Measurements from ENCODE around the gene CIB4.

The CIB4 gene

DNA sequence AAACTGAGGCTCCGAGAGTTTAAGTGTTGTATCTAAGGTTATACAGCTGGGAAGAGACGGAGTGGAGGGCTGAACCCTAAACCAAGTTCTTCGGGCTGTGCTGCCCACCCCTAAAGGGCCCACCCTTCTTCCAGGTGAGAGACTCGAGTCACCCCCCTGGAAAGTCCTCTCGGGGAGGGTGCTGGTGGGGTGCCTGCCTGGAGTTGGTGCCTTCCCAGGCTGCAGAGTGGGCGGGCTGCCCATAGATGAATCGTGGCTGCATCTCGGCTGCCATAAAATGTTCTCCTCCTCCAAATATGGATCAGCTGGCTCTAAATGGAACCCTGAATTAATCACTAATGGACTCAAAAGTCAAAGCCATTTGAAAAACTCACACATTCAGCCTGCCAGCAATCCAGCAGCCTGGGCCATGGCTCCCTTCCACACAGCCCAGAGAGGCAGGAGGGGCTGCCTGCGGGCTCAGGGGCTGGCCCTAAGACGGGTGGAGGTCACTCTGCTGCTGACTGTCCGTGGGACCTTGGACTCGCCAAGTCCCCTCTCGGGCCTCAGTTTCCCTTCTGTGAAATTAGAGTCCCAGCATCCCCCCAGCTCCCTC, 7.7 kb downstream of the CIB4 start:
- in situ Hi-C loops (cut with HindIII; ENCODE audit: low pct_unique_long_range_greater_than_20kb, low sequenced_read_pairs), result no loop called here
- no peak for TF ChIP-seq JUND (IDR thresholded peaks at IDR 0.05; ENCODE audit: low read depth)
- no peak for DNase-seq (ENCODE audit: low read depth in 1 of 2, low spot score in 1 of 2)

DNA sequence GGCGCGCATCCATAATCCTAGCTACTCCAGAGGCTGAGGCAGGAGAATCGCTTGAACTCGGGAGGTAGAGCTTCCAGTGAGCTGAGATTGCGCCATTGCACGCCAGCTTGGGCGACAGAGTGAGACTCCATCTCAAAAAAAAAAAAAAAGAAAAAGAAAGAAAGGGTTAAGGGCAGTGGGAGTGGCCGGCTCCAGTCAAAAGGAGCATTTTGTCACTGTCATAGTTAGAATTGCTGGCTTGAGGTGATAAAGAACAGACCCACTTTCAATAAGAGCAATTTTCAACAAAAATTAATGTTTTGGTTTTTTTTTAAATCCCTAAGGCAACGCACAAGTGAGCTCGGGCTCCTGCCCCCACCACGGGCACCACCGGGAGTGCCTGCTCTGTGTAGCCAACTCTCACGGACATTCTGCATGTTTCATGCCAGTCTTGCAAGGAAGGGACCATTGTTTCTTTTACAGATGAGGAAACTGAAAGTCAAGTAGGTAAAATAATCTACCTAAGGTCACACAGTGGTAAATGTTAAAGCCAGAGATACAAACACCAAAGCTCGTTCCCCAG, 8.5 kb downstream of the CIB4 start:
- in situ Hi-C loops (cut with HindIII; ENCODE audit: low pct_unique_long_range_greater_than_20kb, low sequenced_read_pairs), result no loop called here
- no peak for DNase-seq (ENCODE audit: low read depth in 1 of 2, low spot score in 1 of 2)
- TF ChIP-seq JUND (IDR thresholded peaks at IDR 0.05; ENCODE audit: low read depth), result no peak

DNA sequence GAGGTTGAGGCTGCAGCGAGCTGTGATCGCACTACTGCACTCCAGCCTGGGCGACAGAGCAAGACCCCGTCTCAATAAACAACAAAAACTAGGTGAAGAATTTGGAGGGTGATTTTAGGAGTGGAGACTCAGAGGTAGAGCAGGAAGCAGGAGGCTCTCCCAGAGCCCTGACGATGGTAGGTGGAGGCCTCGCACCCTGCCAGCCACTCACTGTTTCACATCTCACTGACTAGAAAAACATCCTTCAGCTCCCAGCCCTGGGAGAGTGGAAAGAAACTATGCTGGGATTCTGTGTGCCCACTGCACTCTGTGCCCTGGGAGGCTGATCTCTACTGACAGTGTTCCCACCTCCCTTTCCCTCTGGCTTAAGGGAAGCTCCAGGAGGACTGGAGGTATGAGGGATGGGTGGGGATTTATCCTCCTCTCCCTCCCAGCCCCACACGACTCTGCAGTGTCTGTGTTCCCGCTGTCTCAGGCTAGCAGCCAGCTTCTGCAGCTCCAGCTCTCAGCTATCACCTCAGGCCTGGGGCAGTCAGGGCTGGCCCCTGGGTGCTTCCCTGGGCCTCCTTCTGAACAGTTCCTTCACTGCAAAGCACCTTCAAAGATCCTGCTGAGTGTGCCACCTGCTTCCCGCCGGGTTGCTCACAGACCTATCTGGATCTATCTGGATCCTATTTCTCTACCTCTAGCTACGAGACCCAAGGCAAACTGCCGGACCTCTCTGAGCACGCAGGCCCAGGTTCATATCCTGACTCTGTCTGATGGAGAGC, 9.6 kb downstream of the CIB4 start:
- no peak for TF ChIP-seq JUND (IDR thresholded peaks at IDR 0.05; ENCODE audit: low read depth)
- DNase-seq (ENCODE audit: low read depth in 1 of 2, low spot score in 1 of 2), result no peak
- in situ Hi-C loops (cut with HindIII; ENCODE audit: low pct_unique_long_range_greater_than_20kb, low sequenced_read_pairs), result no loop called here

DNA sequence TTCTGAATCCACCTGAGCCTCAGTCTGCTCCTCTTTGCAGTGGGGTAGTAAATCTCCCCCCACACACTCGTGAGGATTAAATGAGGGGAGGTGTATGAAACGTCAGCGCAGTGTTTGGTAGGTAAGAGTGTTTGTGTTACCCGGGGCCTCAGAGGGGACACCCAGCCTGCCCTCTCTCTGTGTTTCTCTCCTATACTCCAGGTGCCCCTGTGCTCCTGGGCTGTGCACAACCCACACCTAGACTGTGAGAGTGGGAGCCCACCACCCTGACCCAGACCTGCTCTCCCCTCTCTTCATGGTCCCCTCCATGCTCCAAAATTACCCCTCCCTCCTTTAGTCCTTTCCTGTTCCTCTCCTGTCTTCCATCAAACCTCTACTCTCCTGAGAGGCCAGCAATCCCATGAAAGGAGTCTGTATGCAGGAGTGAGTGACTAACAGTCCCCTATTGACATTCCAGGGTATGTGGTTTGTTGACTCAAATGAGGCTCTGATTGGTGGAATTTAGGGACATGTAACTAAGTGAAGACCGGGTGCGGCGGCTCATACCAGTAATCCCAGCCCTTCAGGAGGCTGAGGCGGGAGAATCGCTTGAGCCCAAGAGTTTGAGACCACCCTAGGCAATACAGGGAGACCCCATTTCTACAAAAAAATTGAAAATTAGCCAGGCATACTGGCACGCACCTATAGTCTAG, 10.4 kb downstream of the CIB4 start:
- in situ Hi-C loops (cut with HindIII; ENCODE audit: low pct_unique_long_range_greater_than_20kb, low sequenced_read_pairs), result no loop called here
- no peak for TF ChIP-seq JUND (IDR thresholded peaks at IDR 0.05; ENCODE audit: low read depth)
- peak; percentile 71 to 89 for DNase-seq (ENCODE audit: low read depth in 1 of 2, low spot score in 1 of 2)

DNA sequence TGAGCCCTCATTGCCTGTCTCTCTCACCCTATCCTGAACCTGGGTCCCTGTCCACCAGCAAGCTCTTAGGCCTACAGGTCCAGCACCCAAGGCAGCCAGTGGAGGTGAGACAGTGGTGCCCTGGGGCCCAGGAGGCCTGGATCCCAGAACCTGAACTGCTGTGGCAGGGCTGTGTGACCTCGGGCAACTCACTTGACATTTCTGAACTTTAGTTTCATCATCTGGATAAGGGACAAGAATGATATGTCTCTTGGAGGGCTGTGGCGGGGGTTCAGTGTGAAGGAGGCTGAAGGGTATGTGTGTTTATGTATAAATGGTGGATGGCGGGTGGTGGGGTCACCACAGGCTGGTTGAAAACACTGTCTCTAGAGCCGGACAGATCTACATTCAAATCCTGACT, 10.9 kb downstream of the CIB4 start:
- no peak for DNase-seq (ENCODE audit: low read depth in 1 of 2, low spot score in 1 of 2)
- in situ Hi-C loops (cut with HindIII; ENCODE audit: low pct_unique_long_range_greater_than_20kb, low sequenced_read_pairs), result no loop called here
- no peak for TF ChIP-seq JUND (IDR thresholded peaks at IDR 0.05; ENCODE audit: low read depth)

DNA sequence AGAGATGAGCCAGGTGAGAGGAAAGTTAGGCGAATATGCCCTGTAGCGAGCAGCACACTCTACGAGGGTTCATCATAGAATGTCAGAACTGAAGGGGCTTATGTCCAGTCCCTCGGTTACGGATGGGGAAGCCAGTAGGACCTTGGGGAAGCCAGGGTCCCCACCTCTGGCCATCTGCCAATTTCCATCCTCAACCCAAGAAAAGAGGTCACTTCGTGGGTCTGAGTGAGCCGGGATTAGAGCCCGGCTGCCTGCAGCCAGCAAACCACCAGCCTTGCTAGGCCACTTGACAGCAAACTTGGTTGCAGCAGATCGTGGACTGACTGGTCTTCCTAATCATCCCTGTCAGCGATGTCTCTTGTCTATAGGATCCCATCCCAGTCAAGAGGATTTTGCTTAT, 11.4 kb downstream of the CIB4 start:
- no peak for TF ChIP-seq JUND (IDR thresholded peaks at IDR 0.05; ENCODE audit: low read depth)
- no peak for DNase-seq (ENCODE audit: low read depth in 1 of 2, low spot score in 1 of 2)
- in situ Hi-C loops (cut with HindIII; ENCODE audit: low pct_unique_long_range_greater_than_20kb, low sequenced_read_pairs), result no loop called here

DNA sequence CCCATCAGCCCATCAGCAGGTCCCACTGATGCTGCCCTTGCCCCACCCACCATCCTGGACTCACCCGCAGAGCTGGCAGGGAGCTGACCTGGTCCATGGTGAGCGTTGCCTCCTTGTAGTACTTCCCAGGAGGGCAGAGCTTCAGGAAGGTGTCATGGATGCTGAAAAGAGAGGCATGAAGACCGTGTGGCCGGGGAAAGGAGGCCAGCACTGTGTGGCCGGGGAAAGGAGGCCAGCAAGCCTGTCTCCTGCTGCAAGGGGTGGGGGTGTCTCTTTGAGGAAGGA, 11.9 kb downstream of the CIB4 start:
- TF ChIP-seq JUND (IDR thresholded peaks at IDR 0.05; ENCODE audit: low read depth), result no peak
- in situ Hi-C loops (cut with HindIII; ENCODE audit: low pct_unique_long_range_greater_than_20kb, low sequenced_read_pairs), result no loop called here
- no peak for DNase-seq (ENCODE audit: low read depth in 1 of 2, low spot score in 1 of 2)

DNA sequence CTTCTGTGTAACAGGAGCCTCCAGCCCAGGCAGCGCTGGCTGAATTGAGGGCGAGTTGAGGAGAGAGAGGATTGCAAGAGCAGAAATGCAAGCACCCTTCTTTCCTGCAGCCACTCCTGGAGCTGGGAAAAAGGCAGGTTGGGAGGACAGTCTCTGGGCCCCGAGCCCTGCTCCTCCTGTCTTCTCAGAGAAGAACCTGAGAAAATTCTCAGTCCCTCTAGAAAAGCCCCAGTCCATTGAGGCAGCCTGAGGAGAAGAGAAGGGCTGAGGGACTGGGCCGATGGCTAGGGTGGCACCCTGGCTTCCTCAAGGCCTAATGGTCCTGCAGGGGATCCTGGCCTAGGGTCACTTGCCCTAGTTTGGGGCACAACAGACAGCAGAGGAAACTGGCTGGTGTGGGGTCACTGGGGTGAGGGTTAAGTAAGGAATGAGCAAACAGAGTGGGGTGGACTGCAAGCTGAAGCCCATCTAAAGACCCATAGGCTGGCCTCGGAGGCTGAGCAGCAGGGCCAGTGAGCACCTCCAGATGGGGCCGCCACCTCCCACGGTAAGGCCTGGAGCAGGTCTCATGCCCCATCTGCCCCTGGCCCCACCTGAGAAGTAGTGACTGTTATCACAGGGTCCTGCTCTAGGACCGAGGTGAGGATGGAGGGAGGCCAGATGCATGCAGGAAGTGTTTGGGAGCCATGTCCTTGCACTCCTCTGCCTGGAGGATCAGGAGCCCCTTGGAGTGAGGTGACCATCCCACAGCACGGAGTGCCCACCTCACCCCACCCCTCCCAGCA, 12.4 kb downstream of the CIB4 start:
- in situ Hi-C loops (cut with HindIII; ENCODE audit: low pct_unique_long_range_greater_than_20kb, low sequenced_read_pairs), result no loop called here

DNA sequence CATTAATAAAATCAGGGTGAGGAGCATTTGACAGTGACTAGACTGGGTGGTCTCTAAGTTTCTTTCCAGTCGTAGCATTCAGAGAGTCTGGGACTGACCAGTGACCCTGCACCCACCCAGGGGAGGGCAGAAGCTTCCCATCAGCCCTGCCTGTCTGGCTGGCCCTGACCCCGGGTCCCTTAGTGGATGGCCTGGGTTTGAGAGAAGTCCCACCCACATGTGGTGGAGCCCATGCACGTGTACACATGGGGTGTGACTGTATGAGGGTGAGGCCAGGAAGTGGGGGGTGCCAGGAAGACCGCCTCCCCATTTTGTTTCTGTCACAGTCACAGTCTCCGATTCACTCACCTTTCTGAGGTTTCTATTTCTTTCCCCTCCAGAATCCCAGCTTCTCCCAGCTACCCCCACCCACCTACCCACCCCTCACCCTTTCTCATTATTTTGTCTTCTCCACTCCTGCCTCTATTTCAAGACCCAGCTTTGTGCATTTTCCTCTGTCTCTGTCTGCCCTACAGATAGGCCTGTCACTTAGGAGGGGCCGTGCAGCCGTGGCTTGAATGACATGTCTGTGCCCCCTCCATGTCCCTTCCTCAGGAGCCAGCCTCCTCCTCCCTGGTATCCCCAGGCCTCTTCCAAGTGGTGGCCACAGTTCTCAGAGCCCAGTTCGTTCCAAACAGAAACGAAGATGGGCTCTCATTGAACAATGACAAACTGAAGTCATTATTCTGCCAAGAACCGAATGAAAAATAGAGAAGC, 13.6 kb downstream of the CIB4 start:
- in situ Hi-C loops (cut with HindIII; ENCODE audit: low pct_unique_long_range_greater_than_20kb, low sequenced_read_pairs), result no loop called here

More for the DNA sequence above, 12.4 kb downstream of the CIB4 start:
- no peak for DNase-seq (ENCODE audit: low read depth in 1 of 2, low spot score in 1 of 2)
- no peak for TF ChIP-seq JUND (IDR thresholded peaks at IDR 0.05; ENCODE audit: low read depth)

DNA sequence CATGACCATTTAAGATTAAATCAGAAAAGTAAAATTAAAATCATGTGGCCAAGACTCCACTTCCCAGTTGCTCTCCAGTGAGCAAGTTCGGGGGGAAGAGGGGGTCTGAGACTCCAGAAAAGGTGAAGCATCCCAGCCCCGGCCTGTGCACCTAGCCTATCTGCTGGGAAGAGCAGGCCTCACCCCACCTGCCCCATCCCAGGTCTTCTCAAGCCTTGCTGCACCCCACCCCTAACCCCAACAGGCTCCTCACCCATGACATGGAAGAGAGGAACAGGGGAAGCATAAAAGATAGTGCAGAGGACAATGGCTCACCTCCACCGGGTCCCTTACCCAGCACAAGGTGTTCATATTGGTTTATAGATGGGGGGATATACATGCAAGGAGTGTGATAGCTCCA, 14.6 kb downstream of the CIB4 start:
- TF ChIP-seq JUND (IDR thresholded peaks at IDR 0.05; ENCODE audit: low read depth), result no peak
- in situ Hi-C loops (cut with HindIII; ENCODE audit: low pct_unique_long_range_greater_than_20kb, low sequenced_read_pairs), result no loop called here
- no peak for DNase-seq (ENCODE audit: low read depth in 1 of 2, low spot score in 1 of 2)

More for the DNA sequence above, 13.6 kb downstream of the CIB4 start:
- no peak for TF ChIP-seq JUND (IDR thresholded peaks at IDR 0.05; ENCODE audit: low read depth)
- DNase-seq (ENCODE audit: low read depth in 1 of 2, low spot score in 1 of 2), result no peak

DNA sequence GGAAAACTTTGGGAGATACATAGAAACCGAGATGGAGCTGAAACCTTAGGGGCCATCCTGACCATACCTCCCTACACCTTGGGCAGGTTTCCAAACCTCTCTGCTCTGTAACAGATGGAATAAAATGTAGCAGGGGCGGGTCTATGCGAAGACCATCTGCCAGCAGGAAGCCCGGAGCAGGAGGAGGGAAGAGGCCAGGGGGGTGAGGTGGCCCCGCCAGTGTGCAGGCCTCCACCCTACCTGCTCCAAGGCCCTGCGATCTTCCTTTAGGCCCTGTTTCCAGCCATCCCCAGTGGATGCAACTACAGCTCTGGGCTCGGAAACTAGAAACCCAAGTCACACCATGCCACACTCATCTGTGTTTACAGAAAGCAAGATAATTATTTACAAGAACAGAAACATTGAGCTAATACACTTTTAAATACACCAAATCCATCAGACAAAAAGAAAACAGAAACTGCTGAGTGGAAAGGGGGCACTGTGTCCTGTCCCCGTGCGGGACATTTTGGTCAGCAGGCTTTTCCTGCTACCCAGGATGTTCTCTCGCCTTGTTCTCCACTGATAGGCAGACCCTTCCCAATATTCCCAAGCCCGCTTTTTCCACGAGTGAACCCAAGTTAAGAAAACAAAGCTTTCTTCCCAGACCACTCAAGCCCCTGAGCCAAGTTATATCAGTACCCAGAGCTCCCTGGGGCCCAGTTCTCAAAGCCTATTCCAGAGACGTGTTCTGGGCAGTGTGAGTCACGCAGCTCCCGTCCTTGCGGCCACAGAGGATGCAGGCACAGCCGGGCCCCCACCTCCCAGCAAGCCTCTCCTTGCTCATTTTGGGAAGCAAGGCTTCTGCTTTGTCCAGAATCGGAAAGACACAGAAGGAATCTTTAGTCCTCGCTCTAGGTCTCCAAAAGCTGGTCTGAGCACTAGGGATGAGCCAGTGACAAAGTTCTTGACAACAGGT, 17.3 kb downstream of the CIB4 start:
- in situ Hi-C loops (cut with HindIII; ENCODE audit: low pct_unique_long_range_greater_than_20kb, low sequenced_read_pairs), result no loop called here
- DNase-seq (ENCODE audit: low read depth in 1 of 2, low spot score in 1 of 2), result no peak
- no peak for TF ChIP-seq JUND (IDR thresholded peaks at IDR 0.05; ENCODE audit: low read depth)

All from T47D (cell line).